Measurements from ENCODE around the gene PPM1M. TPM values are rescaled to one million over a fixed set of nuclear protein-coding genes. Genes with fewer than 3 reads are reported as not detected.

Gene PPM1M, protein sequence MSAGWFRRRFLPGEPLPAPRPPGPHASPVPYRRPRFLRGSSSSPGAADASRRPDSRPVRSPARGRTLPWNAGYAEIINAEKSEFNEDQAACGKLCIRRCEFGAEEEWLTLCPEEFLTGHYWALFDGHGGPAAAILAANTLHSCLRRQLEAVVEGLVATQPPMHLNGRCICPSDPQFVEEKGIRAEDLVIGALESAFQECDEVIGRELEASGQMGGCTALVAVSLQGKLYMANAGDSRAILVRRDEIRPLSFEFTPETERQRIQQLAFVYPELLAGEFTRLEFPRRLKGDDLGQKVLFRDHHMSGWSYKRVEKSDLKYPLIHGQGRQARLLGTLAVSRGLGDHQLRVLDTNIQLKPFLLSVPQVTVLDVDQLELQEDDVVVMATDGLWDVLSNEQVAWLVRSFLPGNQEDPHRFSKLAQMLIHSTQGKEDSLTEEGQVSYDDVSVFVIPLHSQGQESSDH
- 10 to 100 TPM in 2 of 8 experiments, 1 to 10 TPM in 6; 2.6 to 20.8 (median 7.4) TPM for total RNA-seq

DNA sequence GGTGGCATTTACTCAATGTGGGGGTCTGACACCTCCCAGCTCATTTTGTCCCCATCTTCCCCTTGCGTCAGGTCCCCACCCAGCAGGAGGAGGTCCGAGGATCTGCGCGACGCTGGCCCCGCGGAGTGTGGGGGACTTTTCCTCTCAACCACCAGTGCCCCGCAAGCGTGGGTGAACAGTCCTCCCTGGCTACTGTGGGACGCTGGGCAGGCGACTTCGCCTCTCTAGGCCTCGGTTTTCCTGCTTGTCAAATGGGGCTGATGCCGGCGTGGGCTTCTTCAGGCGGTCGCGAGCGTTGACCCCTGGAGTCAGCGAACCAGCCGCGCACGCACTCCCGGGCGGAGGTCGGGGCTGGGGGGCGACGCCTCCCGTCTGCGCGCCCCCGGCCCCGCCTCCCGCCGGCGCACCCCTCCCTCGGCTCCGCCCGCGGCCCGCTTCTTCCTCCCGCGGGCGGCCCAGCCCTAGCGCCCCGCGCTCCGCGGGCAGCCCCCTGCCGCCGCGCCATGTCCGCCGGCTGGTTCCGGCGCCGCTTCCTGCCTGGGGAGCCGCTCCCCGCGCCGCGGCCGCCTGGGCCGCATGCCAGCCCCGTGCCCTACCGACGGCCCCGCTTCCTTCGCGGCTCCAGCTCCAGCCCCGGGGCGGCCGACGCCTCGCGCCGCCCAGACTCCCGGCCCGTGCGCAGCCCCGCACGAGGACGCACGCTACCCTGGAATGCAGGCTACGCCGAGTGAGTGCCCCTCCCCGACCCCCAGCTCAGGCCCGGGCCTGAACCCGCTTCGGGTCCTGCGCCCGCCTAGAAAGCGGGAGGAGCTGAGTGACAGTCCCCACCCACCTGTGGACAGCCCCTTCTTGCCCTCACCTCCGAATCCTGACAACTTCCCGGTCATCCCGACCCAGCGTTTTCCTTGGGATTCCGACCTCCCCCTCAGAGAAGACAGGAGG, at the start of gene PPM1M:
Gene PPM1M, plus strand, starts transcription at position 438 of the 942 bp plus-strand sequence. Its CDS starts 66 bp downstream, at position 504.
- Histone ChIP-seq H3K4me1 (replicated peaks in 1 of 2) (peaks cover 9 to 22% of the 10 kb centered on the region in 2 donors), H3K27ac (no peak within 1 kb of the TSS), H3K4me3 (peak within 1 kb of the TSS; percentile 15 to 29 (median 22))
- ATAC-seq (replicated peaks in 6 of 8): peak; percentile 44 to 80 (median 58)
- in situ Hi-C loops (cut with MboI; ENCODE audit: low pct_unique_long_range_greater_than_20kb in 2 of 9, low sequenced_read_pairs in 9 of 9, unreplicated experiment in 9 of 9): no loop called here
- WGBS, 10 experiments: 0 to 23% (median 19%) methylated on average over 6 to 21 of the region's 98 CpGs; no CpG with 5 or more reads in 7 of the 10 experiments

DNA sequence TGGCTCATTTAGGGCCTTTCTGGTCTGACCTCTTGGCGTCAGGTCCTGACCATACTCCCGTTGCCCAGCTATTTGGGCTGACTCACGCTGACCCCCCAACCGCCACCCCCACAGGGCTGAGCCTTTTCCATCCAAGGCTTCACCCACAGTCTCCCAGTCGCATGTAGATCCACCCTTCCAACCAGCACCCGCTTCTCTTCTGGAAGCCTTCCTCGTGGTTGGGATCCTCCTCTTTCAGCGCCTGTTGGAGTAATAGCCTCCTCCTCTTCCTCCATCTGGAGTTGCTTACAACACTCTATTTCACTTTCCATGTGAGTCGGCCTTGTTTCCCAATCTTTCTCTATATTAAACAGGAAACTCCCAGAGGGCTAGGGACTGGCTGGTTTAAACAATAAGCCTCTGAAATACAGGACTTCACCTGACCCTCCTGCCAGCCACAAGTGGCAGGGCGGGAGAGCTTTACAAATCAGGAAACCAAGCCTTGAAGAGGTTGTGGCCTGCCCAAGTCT, 49.7 kb upstream of the PPM1M start:
- in situ Hi-C loops (cut with MboI; ENCODE audit: low pct_unique_long_range_greater_than_20kb in 2 of 9, low sequenced_read_pairs in 9 of 9, unreplicated experiment in 9 of 9): no loop called here
- WGBS, 10 experiments: 13 to 100% (median 89%) methylated on average over 1 to 6 of the region's 10 CpGs; no CpG with 5 or more reads in 3 of the 10 experiments
- peak in 2 of 8 experiments; percentile 13 to 32 for ATAC-seq (replicated peaks in 6 of 8)
- H3K27ac ChIP-seq: no peak overlapping the region
- no peak overlapping the region for H3K4me3 ChIP-seq
- H3K4me1 ChIP-seq (replicated peaks in 1 of 2): peaks cover 17 to 18% of the 10 kb centered on the region in 2 donors

DNA sequence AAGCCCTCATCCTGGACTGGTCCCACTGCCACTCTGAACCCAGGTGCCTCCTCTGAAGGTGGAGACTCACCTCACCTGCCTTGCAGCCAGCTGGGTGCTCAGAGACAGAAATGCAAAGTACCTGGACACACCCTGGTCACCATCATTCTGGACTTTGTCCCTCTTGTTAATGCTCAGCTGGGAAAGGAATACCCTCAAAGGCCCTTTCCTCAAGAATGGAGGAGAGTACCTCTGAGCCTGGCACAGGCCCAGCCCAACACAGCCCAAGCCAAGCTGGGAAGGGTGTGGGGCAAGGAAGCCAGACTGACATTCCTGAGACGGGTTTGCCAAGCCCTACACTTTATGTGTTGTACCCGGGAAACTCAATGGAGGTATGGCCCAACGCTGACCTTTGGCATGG, 48.6 kb upstream of the PPM1M start:
- Histone ChIP-seq H3K27ac (no peak overlapping the region), H3K4me1 (replicated peaks in 1 of 2) (peaks cover 13 to 14% of the 10 kb centered on the region in 2 donors), H3K4me3 (no peak overlapping the region)
- in situ Hi-C loops (cut with MboI; ENCODE audit: low pct_unique_long_range_greater_than_20kb in 2 of 9, low sequenced_read_pairs in 9 of 9, unreplicated experiment in 9 of 9): no loop called here
- 43 to 100% (median 94%) methylated on average over 1 to 3 of the region's 3 CpGs; no CpG with 5 or more reads in 7 of the 10 experiments for WGBS, 10 experiments
- no peak for ATAC-seq (replicated peaks in 6 of 8)

DNA sequence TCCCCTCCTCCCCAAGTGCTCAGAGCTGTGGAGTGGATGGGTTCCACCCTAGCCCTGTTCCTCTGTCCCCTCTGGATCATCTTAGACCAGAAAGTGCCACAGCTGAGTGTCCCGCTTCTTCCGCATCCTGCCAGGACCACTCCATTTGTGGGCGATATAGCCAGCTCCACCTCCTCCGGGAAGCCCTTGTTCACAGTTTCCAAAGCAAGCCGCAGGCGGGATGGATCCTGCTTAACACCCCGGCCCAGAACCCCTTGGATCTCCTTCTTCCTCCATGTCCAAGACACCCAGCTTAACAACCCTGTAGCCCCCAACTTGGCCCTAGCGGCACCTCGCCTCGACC, 48.1 kb upstream of the PPM1M start:
- ATAC-seq (replicated peaks in 6 of 8): no peak
- H3K27ac ChIP-seq: peak overlapping the region; percentile 68 to 77
- H3K4me1 ChIP-seq (replicated peaks in 1 of 2): peaks cover 13 to 14% of the 10 kb centered on the region in 2 donors
- WGBS, 10 experiments: 20 to 75% (median 67%) methylated on average over 1 to 8 of the region's 10 CpGs; no CpG with 5 or more reads in 4 of the 10 experiments
- H3K4me3 ChIP-seq: peak overlapping the region; percentile 79 to 100 (median 94)
- in situ Hi-C loops (cut with MboI; ENCODE audit: low pct_unique_long_range_greater_than_20kb in 2 of 9, low sequenced_read_pairs in 9 of 9, unreplicated experiment in 9 of 9): no loop called here

DNA sequence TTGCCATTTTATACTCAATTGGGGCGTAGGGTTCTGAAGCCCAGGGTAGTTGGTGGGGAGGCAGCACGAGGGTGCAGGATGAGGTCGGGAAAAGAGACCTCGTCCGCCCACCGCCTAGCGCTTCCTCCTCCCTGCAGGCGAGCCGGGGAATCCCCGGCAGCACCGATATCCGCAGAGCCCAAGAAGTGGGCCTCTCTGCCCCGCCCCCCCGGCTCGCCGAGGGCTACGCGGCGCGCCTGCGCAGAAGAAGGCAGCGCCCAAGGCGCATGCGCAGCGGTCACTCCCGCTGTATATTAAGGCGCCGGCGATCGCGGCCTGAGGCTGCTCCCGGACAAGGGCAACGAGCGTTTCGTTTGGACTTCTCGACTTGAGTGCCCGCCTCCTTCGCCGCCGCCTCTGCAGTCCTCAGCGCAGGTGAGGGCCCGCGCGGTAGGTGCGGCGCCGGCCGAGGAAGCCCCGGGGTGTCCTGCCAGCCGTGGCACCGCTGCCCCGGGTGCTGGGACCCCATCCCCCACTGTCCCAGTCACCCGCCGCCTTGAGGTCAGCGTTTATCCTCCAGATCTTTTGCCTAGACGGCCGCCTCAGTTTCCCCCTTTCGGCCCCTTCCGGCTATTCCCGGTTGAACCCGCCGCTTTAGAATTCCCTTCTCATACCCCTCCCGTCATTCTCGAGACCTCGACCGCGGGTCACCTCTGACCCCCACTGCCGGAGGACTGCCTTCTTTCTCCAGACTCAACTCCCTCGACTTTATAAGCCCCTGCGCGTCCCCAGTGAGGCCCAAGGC, 47.5 kb upstream of the PPM1M start, which contains the start of gene ALAS1:
Gene ALAS1, plus strand, starts transcription at position 319 of the 784 bp plus-strand sequence. CDS start 1,082 bp downstream, outside the sequence.
- H3K27ac ChIP-seq: peak within 1 kb of the TSS; percentile 68 to 77
- peak within 1 kb of the TSS; percentile 79 to 100 (median 94) for H3K4me3 ChIP-seq
- ATAC-seq (replicated peaks in 6 of 8): peak; percentile 76 to 96 (median 95)
- in situ Hi-C loops (cut with MboI; ENCODE audit: low pct_unique_long_range_greater_than_20kb in 2 of 9, low sequenced_read_pairs in 9 of 9, unreplicated experiment in 9 of 9): no loop called here
- peaks cover 13 to 14% of the 10 kb centered on the region in 2 donors for H3K4me1 ChIP-seq (replicated peaks in 1 of 2)
- WGBS, 10 experiments: 0 to 6% (median 0%) methylated on average over 1 to 8 of the region's 71 CpGs; no CpG with 5 or more reads in 5 of the 10 experiments

DNA sequence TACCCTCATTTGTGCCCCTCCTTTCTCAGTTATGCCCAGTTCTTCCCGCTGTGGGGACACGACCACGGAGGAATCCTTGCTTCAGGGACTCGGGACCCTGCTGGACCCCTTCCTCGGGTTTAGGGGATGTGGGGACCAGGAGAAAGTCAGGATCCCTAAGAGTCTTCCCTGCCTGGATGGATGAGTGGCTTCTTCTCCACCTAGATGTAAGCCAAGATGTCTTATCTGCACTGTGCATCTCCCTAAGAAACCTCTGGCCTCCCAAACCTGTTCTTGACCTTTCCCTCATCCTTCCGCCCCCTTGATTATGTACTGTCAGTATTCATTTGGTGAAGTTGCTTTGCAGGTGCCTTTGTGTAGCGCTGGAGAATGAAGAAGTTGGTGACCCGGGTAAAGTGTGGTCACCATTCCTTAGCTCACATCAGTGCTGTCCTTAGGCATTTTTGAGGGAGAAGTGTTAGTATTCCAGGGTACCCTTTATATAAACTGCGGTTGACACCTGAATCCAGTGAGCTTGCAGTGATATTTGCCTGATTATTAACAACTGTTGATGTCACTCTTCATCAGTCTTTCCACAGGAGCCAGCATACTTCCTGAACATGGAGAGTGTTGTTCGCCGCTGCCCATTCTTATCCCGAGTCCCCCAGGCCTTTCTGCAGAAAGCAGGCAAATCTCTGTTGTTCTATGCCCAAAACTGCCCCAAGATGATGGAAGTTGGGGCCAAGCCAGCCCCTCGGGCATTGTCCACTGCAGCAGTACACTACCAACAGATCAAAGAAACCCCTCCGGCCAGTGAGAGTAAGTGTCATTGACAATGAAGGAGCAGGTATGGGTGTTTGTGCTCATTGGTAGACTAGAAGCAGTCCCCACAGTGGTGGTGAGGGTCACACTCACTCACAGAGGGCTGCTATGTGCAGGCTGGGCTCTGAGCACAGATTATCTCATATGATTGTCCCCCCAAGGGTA, 46.6 kb upstream of the PPM1M start:
- WGBS, 10 experiments: 39 to 90% (median 60%) methylated on average over 2 to 11 of the region's 14 CpGs; no CpG with 5 or more reads in 2 of the 10 experiments
- Histone ChIP-seq H3K4me1 (replicated peaks in 1 of 2) (peaks cover 13 to 14% of the 10 kb centered on the region in 2 donors), H3K4me3 (peak overlapping the region; percentile 79 to 100 (median 94)), H3K27ac (no peak overlapping the region)
- in situ Hi-C loops (cut with MboI; ENCODE audit: low pct_unique_long_range_greater_than_20kb in 2 of 9, low sequenced_read_pairs in 9 of 9, unreplicated experiment in 9 of 9): no loop called here
- no peak for ATAC-seq (replicated peaks in 6 of 8)

DNA sequence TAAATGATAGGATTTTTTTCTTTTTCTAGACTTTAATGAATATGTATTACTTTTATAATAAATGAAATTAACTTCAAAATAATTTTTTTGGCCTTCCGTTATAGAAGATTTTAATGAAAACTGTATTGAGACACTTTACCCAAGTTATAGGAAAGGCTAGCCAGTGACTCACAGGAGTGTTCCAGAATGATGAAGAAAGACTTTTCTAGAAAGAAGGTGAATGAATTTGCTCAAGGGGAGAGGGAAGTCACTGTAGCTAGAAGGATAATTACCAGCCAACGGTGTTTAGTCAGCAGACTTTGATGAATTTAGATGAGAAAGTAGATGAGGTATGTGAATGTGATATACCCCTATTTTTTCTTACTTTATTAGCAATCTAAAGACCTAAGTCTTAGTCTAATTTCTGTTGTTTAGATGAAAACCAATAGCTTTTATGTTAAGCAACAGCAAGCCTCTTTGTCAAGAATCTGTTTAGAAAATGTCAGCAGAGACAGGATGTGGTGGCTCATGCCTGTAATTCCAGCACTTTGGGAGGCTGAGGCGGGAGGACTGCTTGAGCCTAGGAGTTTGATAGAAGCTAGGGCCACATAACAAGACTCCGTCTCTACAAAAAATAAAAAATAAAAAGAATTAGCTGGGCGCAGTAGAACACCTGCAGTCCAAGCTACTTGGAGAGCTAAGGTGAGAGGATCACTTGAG, 44.4 kb upstream of the PPM1M start:
- no peak overlapping the region for H3K27ac ChIP-seq
- in situ Hi-C loops (cut with MboI; ENCODE audit: low pct_unique_long_range_greater_than_20kb in 2 of 9, low sequenced_read_pairs in 9 of 9, unreplicated experiment in 9 of 9): loop anchor here in 2 of 9 experiments (25.0 kb wide), 1 partner anchor 136 kb away; no protein-coding TSS in a partner anchor
- H3K4me3 ChIP-seq: no peak overlapping the region
- H3K4me1 ChIP-seq (replicated peaks in 1 of 2): peaks cover 13 to 14% of the 10 kb centered on the region in 2 donors
- no peak for ATAC-seq (replicated peaks in 6 of 8)
- 75 to 98% (median 96%) methylated on average over 1 to 5 of the region's 5 CpGs for WGBS, 10 experiments

DNA sequence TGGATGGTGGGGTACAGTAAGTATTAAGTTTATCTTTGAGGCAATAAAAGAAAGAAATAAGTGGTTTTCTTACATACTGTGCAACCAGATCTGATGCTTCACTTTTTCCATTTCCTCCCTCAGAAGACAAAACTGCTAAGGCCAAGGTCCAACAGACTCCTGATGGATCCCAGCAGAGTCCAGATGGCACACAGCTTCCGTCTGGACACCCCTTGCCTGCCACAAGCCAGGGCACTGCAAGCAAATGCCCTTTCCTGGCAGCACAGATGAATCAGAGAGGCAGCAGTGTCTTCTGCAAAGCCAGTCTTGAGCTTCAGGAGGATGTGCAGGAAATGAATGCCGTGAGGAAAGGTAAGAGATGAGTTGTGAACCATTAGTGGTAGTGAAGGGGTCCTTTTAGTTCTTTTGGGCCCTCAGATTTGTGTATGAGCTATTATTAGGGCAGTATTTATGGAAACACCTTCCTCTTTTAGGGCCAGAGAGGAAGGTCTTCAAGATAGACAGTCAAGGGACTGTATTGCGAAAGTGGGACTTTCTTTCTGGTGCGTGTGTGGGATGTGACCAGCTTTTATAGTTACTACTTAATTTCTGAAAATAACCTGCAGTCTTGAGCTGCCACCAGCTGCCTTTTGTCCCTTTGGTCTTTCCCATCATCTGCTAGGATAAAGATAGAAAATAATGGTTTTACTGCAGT, 43.0 kb upstream of the PPM1M start:
- Histone ChIP-seq H3K27ac (no peak overlapping the region), H3K4me1 (replicated peaks in 1 of 2) (peaks cover 9 to 10% of the 10 kb centered on the region in 2 donors), H3K4me3 (no peak overlapping the region)
- in situ Hi-C loops (cut with MboI; ENCODE audit: low pct_unique_long_range_greater_than_20kb in 2 of 9, low sequenced_read_pairs in 9 of 9, unreplicated experiment in 9 of 9): loop anchor here in 2 of 9 experiments (25.0 kb wide), 1 partner anchor 135 kb away; no protein-coding TSS in a partner anchor
- 79 to 100% (median 98%) methylated on average over 1 to 3 of the region's 4 CpGs; no CpG with 5 or more reads in 2 of the 10 experiments for WGBS, 10 experiments
- no peak for ATAC-seq (replicated peaks in 6 of 8)

DNA sequence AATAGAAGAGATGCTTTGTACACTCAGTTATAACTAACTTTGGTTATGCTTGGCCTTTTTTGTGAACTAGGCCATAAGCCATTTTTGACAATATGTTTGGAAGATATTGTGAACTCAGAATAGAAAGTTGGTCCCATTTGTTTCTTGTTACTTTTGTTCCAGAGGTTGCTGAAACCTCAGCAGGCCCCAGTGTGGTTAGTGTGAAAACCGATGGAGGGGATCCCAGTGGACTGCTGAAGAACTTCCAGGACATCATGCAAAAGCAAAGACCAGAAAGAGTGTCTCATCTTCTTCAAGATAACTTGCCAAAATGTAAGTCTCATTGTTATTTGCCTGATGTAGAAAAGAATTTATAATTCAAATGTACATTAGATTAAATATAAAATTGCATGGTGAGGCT, 41.9 kb upstream of the PPM1M start:
- H3K4me1 ChIP-seq (replicated peaks in 1 of 2): peaks cover 7 to 8% of the 10 kb centered on the region in 2 donors
- no peak overlapping the region for H3K27ac ChIP-seq
- WGBS, 10 experiments: 0 to 100% (median 38%) methylated on average over 1 of the region's 1 CpG; no CpG with 5 or more reads in 5 of the 10 experiments
- in situ Hi-C loops (cut with MboI; ENCODE audit: low pct_unique_long_range_greater_than_20kb in 2 of 9, low sequenced_read_pairs in 9 of 9, unreplicated experiment in 9 of 9): loop anchor here in 2 of 9 experiments (25.0 kb wide), 1 partner anchor 134 kb away; no protein-coding TSS in a partner anchor
- ATAC-seq (replicated peaks in 6 of 8): no peak
- H3K4me3 ChIP-seq: no peak overlapping the region
